IPS-18a (cell line): ENCODE data around the gene TBC1D25.

Experiments
- H3K27ac ChIP-seq: one replicate; pipeline ENCODE4 v1.5.1; 2013; ENCODE audit warnings: low read length
- H3K27me3 ChIP-seq: one replicate; pipeline ENCODE4 v1.6.1; 2013; ENCODE audit warnings: mild to moderate bottlenecking, low read length; ENCODE audit not compliant: control insufficient read depth, insufficient read depth
- H3K36me3 ChIP-seq: one replicate; pipeline ENCODE4 v1.6.1; 2013; ENCODE audit warnings: low read depth, low read length; ENCODE audit not compliant: control insufficient read depth
- H3K4me1 ChIP-seq: one replicate; pipeline ENCODE4 v1.6.1; 2013; ENCODE audit warnings: low read depth, low read length; ENCODE audit not compliant: control insufficient read depth
- H3K4me3 ChIP-seq: one replicate; pipeline ENCODE4 v1.5.1; 2013; ENCODE audit warnings: low read length
- H3K9ac ChIP-seq: one replicate; pipeline ENCODE4 v1.6.1; 2013; ENCODE audit warnings: mild to moderate bottlenecking, low read length, moderate library complexity
- H3K9me3 ChIP-seq: one replicate; pipeline ENCODE4 v1.6.1; 2013; ENCODE audit warnings: low read depth, low read length; ENCODE audit not compliant: control insufficient read depth

Gene TBC1D25

DNA sequence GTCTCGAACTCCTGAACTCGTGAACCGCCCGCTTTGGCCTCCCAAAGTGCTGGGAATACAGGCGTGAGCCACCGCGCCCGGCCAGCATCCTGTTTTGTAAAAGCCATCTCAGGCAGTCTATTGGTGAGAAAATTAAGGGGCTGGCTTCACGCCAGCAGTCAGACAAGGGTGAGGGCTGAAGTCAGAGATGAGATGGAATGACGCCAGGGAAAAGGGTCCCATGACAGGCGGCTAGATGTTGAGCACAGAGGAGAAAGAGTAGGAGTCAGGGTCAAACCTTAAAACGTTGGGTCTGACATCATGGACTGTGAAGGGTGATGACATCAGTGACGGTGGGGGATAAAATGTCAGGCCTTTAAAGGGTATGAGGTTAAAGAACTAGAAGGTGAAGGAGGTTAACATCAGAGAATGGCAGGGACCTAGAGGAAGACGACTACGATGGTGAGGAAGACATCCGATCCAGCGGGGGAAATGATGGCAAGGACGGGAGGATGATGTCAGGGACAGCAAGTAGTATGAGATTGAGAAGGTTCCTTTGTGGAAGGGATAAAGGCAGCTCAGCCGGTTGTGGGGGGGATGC, 34.3 kb downstream of the TBC1D25 start:
- Histone ChIP-seq H3K36me3 (peaks cover 37% of the 10 kb centered on the region), H3K27ac (no peak overlapping the region), H3K9me3 (peaks cover 7% of the 10 kb centered on the region), H3K27me3 (no peaks in the 10 kb centered on the region), H3K4me1 (peaks cover 4% of the 10 kb centered on the region), H3K4me3 (peak overlapping the region; percentile 86), H3K9ac (peak overlapping the region; percentile 98)

DNA sequence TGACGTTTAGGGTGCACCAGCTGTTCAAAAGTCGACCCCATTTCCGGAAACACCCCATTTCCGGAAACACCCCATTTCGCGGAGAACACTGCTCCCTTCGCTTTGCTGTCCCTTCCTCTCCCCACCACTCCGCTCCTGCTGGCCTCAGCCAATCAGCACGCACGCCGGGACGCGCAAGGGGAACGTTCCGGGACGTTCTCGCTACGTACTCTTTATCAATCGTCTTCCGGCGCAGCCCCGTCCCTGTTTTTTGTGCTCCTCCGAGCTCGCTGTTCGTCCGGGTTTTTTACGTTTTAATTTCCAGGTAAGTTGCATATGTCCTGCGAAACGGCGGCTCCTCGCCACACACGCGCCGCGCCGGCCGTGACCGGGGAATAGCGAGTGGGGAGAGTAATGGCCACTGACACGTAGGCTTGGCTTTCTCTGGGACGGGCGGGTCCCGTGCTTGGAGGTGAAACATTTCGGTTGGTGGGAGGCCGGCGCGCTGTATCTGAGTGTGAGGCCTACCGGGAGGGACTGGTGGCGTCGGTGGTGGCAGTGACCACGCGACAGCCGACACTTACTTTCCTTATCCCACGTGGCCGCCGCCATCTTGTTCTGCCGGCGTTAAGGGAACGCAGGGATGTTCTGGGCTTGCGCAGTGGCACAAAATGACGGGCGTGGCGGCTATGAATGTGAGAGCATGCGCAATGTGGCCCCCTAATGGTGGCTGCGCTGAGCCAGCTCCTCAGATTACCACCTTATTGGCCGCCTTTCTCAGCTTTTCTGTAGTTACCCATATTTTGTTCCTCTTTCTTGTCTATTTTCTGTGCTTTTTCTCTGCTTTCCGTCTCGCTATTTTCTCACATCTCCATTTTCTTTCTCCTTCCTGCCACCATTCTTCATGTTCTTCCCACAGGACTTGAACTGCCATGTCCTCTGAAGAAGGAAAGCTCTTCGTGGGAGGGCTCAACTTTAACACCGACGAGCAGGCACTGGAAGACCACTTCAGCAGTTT, 35.1 kb downstream of the TBC1D25 start, which contains the start of gene RBM3:
TSS of gene RBM3 (plus strand) at position 215 of the 997 bp plus-strand sequence. CDS start at position 912, 697 bp downstream.
- H3K9ac ChIP-seq = peak within 1 kb of the TSS; percentile 98
- peak within 1 kb of the TSS; percentile 86 for H3K4me3 ChIP-seq
- H3K4me1 ChIP-seq = peaks cover 4% of the 10 kb centered on the region
- H3K27me3 ChIP-seq = no peaks in the 10 kb centered on the region
- H3K9me3 ChIP-seq = peaks cover 7% of the 10 kb centered on the region
- H3K36me3 ChIP-seq = peaks cover 42% of the 10 kb centered on the region
- H3K27ac ChIP-seq = peak within 1 kb of the TSS; percentile 93

DNA sequence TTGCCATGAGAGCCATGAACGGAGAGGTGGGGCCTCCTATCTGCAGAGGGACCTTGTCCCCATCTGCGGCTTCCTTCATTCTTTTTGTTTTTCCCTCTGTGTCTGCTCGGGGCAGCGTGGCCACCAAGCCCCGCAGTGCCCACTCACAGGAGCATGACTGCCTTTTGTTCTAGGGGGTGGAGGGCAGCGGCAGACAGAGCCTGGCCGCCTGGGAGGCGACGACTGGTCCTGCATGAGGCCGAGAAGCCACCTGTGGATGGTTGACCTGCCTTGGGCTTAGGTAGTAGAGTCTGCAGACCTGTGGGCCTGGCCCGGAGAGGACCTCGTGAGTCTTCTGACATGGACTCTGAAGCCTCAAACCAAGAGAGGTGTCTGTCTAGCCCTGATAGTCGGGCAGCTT, 36.1 kb downstream of the TBC1D25 start:
- Histone ChIP-seq H3K27ac (no peak overlapping the region), H3K4me1 (peaks cover 4% of the 10 kb centered on the region), H3K36me3 (peaks cover 42% of the 10 kb centered on the region), H3K4me3 (peak overlapping the region; percentile 86), H3K27me3 (no peaks in the 10 kb centered on the region), H3K9me3 (peaks cover 3% of the 10 kb centered on the region), H3K9ac (peak overlapping the region; percentile 98)

DNA sequence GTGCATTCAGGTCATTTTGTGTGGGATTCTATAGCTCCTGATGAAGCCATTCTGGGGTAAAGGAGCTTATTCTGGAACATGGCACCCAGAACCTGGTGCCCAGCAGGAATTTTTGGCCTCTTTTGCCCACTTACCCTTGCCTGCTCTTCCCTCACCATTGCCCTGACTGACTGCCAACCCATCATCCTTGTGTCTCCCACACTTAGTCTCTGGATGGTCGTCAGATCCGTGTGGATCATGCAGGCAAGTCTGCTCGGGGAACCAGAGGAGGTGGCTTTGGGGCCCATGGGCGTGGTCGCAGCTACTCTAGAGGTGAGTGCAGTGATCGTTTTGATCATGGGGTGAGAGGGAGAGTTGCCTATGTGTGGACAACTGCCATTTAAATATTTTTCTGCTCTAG, 36.6 kb downstream of the TBC1D25 start:
- H3K4me1 ChIP-seq = peaks cover 4% of the 10 kb centered on the region
- peaks cover 3% of the 10 kb centered on the region for H3K9me3 ChIP-seq
- no peak overlapping the region for H3K27ac ChIP-seq
- no peak overlapping the region for H3K9ac ChIP-seq
- no peaks in the 10 kb centered on the region for H3K27me3 ChIP-seq
- H3K4me3 ChIP-seq = peak overlapping the region; percentile 86
- peaks cover 42% of the 10 kb centered on the region for H3K36me3 ChIP-seq

DNA sequence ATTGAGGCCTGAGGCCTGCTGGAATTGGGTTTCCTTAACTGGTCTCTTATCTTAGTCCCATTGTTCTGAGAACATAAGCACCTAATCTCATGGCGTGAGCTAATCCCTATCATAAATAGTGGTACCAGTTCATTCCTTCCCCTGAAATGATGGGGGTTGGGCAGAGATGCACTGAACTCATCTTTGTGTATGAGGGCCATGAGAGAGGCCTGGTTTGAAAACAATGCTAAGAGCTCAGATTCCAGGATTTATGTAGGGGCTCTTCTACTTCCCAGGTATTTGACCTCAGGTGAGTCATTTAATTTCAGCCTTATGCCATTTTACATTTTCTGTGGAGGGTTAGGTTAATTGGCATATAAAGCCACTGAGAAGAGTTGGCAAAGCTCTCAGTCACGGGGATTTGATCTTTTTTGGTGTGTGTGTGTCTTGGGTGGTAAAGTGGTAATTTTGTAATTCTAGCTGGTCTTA, 39.2 kb downstream of the TBC1D25 start:
- no peaks in the 10 kb centered on the region for H3K27me3 ChIP-seq
- H3K4me1 ChIP-seq = peaks cover 4% of the 10 kb centered on the region
- H3K4me3 ChIP-seq = no peak overlapping the region
- H3K36me3 ChIP-seq = peaks cover 42% of the 10 kb centered on the region
- no peak overlapping the region for H3K9ac ChIP-seq
- no peak overlapping the region for H3K27ac ChIP-seq
- H3K9me3 ChIP-seq = peaks cover 8% of the 10 kb centered on the region

DNA sequence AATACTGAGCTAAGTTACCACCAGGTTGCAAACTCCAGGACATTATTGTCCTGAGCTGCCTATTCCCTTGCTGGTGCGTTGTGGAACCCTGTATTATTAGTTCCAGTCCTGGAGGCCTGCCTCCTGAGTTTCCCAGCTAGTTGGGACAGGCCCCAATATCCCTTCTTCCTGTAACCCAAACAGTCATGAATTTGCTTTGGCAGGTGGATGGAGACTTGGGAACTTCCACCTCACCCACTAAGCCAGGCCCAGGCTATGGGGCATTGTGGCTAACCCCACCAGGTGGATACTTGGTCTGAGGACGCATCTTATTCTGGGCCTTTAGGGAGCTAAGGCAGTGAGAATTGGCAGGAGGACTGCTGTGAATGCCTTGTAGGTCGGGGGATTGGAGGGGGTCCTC, 39.7 kb downstream of the TBC1D25 start:
- Histone ChIP-seq H3K4me1 (peaks cover 4% of the 10 kb centered on the region), H3K27me3 (no peaks in the 10 kb centered on the region), H3K36me3 (peaks cover 42% of the 10 kb centered on the region), H3K4me3 (no peak overlapping the region), H3K9me3 (peaks cover 10% of the 10 kb centered on the region), H3K9ac (no peak overlapping the region), H3K27ac (no peak overlapping the region)

DNA sequence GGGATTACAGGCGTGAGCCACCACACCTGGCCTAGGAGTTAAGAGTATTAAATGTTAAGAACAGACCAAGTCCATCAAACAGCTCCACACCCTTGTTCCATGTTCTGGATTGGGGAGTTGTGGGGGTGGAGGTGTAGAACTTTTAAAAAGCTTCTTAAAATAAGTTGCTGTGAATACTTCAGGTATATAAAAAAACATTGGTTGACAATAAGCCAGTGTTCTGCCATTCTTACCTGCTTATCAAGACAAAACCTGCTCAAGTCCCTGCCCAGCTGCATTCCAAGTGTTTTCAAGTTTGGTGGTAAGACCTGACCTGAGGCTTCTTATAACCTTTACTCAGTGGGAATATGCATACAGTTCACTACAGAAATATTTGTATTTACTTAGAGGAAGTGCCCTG, 41.1 kb downstream of the TBC1D25 start:
- no peak overlapping the region for H3K27ac ChIP-seq
- H3K36me3 ChIP-seq = peaks cover 34% of the 10 kb centered on the region
- H3K9me3 ChIP-seq = peaks cover 12% of the 10 kb centered on the region
- H3K4me3 ChIP-seq = no peak overlapping the region
- H3K4me1 ChIP-seq = no peaks in the 10 kb centered on the region
- no peaks in the 10 kb centered on the region for H3K27me3 ChIP-seq
- H3K9ac ChIP-seq = no peak overlapping the region

DNA sequence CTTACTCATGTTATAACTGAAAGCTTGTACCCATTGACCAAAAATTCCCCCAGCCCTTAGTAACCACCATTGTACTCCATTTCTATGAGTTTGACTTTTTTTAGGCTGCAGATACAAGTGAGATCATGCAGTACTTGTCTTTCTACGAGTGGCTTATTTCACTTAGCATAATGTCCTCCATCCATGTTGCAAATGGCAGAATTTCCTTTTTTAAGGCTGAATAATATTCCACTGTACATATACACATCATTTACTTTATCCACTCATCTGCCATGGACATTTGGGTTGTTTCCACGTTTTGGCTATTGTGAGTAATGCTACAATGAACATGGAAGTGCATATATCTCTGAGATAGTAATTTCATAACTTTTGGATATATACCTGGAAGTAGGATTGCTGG, 45.2 kb downstream of the TBC1D25 start:
- H3K9me3 ChIP-seq = peaks cover 9% of the 10 kb centered on the region
- no peaks in the 10 kb centered on the region for H3K36me3 ChIP-seq
- no peaks in the 10 kb centered on the region for H3K4me1 ChIP-seq
- H3K27ac ChIP-seq = no peak overlapping the region
- no peaks in the 10 kb centered on the region for H3K27me3 ChIP-seq
- H3K9ac ChIP-seq = no peak overlapping the region
- H3K4me3 ChIP-seq = no peak overlapping the region

DNA sequence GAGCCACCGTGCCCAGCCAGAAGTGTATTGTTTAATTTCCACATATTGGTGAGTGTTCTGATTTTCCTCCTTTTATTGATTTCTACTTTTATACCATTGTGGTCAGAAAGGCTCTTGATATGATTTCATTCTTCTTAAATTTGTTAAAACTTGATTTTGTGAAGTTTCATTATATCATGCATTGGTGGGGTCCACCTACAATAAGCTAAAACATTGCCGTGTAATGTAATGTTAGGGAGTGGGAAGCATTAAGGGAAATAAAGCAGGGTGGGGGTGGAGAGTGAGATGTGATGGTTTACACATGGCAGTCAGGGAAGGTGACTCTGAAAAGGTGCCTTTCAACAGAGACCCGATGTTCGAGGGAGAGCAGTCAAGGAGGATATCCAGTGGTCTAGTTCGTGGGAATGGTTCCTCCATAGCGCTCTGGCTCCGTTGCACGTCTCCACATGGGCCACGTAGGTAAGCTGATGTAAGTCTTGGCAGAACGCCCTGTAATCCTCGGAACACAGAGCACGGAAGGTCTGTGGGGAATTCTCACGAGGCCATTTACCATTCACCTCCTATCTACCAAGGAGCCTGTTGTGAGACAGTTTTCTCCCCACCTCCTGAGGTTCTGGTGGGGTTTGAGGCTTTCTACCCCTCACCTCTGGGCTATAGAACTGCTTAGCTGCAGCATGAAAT, 50.1 kb downstream of the TBC1D25 start:
- H3K27me3 ChIP-seq = no peaks in the 10 kb centered on the region
- H3K36me3 ChIP-seq = no peaks in the 10 kb centered on the region
- H3K9ac ChIP-seq = no peak overlapping the region
- no peaks in the 10 kb centered on the region for H3K4me1 ChIP-seq
- H3K4me3 ChIP-seq = no peak overlapping the region
- peaks cover 16% of the 10 kb centered on the region for H3K9me3 ChIP-seq
- H3K27ac ChIP-seq = no peak overlapping the region

DNA sequence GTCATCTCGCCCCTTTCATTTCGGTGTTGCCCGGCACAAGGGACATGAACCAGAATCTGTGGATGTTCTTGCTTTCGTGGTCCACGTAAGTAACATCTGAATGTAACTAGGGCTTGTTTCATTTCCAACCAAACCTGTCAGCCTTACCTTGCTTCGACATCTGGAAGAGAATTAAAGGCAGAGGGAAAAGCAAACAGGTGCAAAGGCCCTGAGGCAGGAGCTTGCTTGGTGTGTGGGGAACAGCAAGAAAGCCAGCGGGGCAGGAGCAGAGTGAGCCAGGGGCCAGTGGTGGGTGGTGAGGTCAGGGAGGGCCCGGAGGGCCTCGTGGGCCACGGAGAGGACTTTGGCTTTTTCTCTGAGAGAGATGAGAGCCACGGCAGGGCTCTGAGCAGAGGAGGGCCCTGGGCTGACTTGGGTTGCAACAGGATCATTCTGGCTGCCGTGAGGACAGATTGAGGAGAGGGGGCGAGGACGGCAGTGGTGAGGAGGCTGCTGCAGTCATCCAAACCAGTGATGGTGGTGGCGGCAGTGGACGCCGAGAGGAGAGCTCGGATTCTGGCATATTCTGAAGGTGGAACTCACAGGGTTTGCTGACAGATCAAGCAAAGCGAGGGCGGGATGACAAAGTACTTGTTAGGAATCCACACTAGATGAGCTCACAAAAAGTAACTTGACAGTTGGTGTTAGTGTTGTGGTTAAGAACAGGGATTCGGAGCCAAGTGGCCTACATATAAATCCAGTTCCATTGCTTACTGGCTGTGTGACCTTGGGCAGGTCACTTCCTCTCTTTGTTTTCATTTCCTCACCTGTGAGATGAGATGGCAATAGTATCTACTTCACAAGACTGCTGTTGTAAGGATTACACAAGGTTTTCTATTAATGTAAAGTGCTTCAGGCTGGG, 50.9 kb downstream of the TBC1D25 start:
- no peaks in the 10 kb centered on the region for H3K36me3 ChIP-seq
- H3K4me1 ChIP-seq = no peaks in the 10 kb centered on the region
- H3K9ac ChIP-seq = no peak overlapping the region
- no peak overlapping the region for H3K4me3 ChIP-seq
- peaks cover 13% of the 10 kb centered on the region for H3K9me3 ChIP-seq
- no peak overlapping the region for H3K27ac ChIP-seq
- no peaks in the 10 kb centered on the region for H3K27me3 ChIP-seq
